K562 (cell line): ENCODE results near the gene CUX1. TPM values are rescaled to one million over a fixed set of nuclear protein-coding genes. Genes with fewer than 3 reads are reported as not detected.

Source experiments
- KHSRP ChIP-seq: fragments of 450-650 bp; IDR thresholded peaks from 2 replicates; pipeline ENCODE4 v1.6.1; 2017
- polyA plus RNA-seq, 8 experiments: library from polyadenylated mRNA; depleted of rRNA in 4 of 8; stranded (reverse) in 5 of 8; unstranded in 3 of 8; fragments of >200 nt; fragmentation: Nextera tagmentation in 2 of 8; fragmentation: Illumina TruSeq in 1 of 8; extraction: Ambion mirVana in 2 of 8; extraction: Trizol in 1 of 8; gene quantifications; 2 replicates each; pipeline versions ENCODE4 v1.2.1 to v1.2.3, GENCODE V29; 2011 to 2014; ENCODE audit warnings: inconsistent platforms in 1 of 8, missing spikeins in 1 of 8
- total RNA-seq, 7 experiments: library from RNA; depleted of rRNA in 6 of 7; stranded (reverse); fragments of >200 nt in 6 of 7; fragmentation: Illumina TruSeq in 2 of 7; extraction: Trizol in 2 of 7; gene quantifications; 2 replicates each; pipeline versions ENCODE4 v1.2.1 to v1.2.3, GENCODE V29; 2011 to 2021; ENCODE audit warnings: low replicate concordance in 1 of 7
- TF ChIP-seq, protein P1 (sequence below): fragments of 450-650 bp; IDR thresholded peaks from 2 replicates; pipeline ENCODE4 v1.6.1; 2018; ENCODE audit warnings: mild to moderate bottlenecking, low read depth; ENCODE audit not compliant: partially characterized antibody
- TF ChIP-seq, protein P2 (sequence below): fragments of 450-650 bp; conservative IDR thresholded peaks from 2 replicates; pipeline ENCODE4 v1.6.1; 2016; ENCODE audit warnings: missing genetic modification characterization, low read depth, mild to moderate bottlenecking, control low read depth, missing compliant biosample characterization
- TF ChIP-seq, protein P3 (sequence below): fragments of 200-800 bp; sonication (Bioruptor generic); IDR thresholded peaks from 2 replicates; pipeline ENCODE4 v1.6.1; 2016; ENCODE audit warnings: missing genetic modification characterization, missing compliant biosample characterization
- TF ChIP-seq, protein P4 (sequence below): conservative IDR thresholded peaks from 2 replicates; pipeline ENCODE4 v1.6.1; 2011; ENCODE audit warnings: low read depth, mild to moderate bottlenecking, low read length; ENCODE audit not compliant: control insufficient read depth
- TF ChIP-seq, protein P5 (sequence below), 2 experiments: fragments of 250-450 bp in 1 of 2; fragments of 450-650 bp in 1 of 2; sonication (Bioruptor Pico) in 1 of 2; IDR thresholded peaks; 2 replicates each; pipeline versions ENCODE4 v1.6.1 to v1.8.0; 2016 to 2021; ENCODE audit warnings: mild to moderate bottlenecking in 2 of 2, moderate library complexity in 2 of 2, missing compliant biosample characterization in 1 of 2, missing genetic modification characterization in 1 of 2

Gene CUX1
- total and polyA plus RNA-seq, 9 of the 15 experiments (the other 6 are each of a cell fraction or from before 2014, with no cell fraction given), result 3.6 to 55.3 (median 25.2) TPM

DNA sequence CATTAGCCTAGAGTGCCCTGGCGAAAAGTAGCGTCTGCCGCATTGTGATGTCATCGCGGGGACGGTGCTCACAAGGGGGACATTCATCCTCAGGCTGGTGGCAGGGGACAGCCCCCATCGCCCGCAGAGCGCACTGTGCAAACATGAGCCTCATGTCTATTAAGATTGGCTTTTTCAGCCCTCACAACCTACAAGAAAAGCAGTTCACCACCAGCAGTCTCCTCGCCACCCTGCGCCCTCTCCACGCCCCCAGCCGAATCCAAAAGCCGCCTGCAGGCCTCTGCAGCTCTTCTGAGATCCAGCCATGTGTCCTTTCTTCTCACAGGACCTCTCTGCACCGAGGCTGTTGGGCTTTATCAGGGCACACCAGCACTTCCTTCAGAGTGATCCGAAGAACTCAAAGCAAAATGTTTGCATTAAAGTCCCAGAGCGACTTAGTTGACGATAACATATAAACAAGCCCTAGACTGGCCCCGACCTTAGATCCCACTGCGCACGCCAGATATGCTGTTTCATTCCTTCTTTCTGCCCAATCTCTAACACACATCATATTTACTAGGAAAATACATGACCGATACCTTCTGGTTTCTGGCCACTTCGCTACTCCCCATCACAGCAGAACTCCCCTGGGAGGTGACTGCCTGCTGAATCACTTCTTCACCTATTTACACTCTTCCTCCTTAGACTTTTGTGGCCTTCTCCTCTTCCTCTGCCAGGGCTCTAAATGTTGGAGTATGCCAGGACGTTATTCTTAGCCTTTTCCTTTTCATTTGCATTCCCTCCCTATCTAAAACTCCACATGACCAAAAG is 263.2 kb downstream of the CUX1 start (continued):
- TF ChIP-seq, protein P1, sequence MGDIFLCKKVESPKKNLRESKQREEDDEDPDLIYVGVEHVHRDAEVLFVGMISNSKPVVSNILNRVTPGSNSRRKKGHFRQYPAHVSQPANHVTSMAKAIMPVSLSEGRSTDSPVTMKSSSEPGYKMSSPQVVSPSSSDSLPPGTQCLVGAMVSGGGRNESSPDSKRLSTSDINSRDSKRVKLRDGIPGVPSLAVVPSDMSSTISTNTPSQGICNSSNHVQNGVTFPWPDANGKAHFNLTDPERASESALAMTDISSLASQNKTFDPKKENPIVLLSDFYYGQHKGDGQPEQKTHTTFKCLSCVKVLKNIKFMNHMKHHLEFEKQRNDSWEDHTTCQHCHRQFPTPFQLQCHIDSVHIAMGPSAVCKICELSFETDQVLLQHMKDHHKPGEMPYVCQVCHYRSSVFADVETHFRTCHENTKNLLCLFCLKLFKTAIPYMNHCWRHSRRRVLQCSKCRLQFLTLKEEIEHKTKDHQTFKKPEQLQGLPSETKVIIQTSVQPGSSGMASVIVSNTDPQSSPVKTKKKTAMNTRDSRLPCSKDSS, result no peak
- TF ChIP-seq KHSRP, result no peak
- TF ChIP-seq, protein P2, sequence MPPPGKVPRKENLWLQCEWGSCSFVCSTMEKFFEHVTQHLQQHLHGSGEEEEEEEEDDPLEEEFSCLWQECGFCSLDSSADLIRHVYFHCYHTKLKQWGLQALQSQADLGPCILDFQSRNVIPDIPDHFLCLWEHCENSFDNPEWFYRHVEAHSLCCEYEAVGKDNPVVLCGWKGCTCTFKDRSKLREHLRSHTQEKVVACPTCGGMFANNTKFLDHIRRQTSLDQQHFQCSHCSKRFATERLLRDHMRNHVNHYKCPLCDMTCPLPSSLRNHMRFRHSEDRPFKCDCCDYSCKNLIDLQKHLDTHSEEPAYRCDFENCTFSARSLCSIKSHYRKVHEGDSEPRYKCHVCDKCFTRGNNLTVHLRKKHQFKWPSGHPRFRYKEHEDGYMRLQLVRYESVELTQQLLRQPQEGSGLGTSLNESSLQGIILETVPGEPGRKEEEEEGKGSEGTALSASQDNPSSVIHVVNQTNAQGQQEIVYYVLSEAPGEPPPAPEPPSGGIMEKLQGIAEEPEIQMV, result no peak
- TF ChIP-seq, protein P3, sequence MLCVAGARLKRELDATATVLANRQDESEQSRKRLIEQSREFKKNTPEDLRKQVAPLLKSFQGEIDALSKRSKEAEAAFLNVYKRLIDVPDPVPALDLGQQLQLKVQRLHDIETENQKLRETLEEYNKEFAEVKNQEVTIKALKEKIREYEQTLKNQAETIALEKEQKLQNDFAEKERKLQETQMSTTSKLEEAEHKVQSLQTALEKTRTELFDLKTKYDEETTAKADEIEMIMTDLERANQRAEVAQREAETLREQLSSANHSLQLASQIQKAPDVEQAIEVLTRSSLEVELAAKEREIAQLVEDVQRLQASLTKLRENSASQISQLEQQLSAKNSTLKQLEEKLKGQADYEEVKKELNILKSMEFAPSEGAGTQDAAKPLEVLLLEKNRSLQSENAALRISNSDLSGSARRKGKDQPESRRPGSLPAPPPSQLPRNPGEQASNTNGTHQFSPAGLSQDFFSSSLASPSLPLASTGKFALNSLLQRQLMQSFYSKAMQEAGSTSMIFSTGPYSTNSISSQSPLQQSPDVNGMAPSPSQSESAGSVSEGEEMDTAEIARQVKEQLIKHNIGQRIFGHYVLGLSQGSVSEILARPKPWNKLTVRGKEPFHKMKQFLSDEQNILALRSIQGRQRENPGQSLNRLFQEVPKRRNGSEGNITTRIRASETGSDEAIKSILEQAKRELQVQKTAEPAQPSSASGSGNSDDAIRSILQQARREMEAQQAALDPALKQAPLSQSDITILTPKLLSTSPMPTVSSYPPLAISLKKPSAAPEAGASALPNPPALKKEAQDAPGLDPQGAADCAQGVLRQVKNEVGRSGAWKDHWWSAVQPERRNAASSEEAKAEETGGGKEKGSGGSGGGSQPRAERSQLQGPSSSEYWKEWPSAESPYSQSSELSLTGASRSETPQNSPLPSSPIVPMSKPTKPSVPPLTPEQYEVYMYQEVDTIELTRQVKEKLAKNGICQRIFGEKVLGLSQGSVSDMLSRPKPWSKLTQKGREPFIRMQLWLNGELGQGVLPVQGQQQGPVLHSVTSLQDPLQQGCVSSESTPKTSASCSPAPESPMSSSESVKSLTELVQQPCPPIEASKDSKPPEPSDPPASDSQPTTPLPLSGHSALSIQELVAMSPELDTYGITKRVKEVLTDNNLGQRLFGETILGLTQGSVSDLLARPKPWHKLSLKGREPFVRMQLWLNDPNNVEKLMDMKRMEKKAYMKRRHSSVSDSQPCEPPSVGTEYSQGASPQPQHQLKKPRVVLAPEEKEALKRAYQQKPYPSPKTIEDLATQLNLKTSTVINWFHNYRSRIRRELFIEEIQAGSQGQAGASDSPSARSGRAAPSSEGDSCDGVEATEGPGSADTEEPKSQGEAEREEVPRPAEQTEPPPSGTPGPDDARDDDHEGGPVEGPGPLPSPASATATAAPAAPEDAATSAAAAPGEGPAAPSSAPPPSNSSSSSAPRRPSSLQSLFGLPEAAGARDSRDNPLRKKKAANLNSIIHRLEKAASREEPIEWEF (CRISPR knock-in tag), result no peak
- TF ChIP-seq, protein P4, sequence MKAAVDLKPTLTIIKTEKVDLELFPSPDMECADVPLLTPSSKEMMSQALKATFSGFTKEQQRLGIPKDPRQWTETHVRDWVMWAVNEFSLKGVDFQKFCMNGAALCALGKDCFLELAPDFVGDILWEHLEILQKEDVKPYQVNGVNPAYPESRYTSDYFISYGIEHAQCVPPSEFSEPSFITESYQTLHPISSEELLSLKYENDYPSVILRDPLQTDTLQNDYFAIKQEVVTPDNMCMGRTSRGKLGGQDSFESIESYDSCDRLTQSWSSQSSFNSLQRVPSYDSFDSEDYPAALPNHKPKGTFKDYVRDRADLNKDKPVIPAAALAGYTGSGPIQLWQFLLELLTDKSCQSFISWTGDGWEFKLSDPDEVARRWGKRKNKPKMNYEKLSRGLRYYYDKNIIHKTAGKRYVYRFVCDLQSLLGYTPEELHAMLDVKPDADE, result peak; percentile 73
- TF ChIP-seq, protein P5, sequence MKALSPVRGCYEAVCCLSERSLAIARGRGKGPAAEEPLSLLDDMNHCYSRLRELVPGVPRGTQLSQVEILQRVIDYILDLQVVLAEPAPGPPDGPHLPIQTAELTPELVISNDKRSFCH (CRISPR knock-in tag; IDR thresholded peaks at IDR 0.05), result no peak
- TF ChIP-seq, protein P5 (tag; IDR thresholded peaks at IDR 0.05), result 0 out of 2 replicates have a peak, but pooled peaks have one; percentile 28
- TF ChIP-seq, all 486 proteins: peak for 156
